SU-DHL-6 (cell line): ENCODE data around the gene CLCN1.

Source experiments
- H2AFZ ChIP-seq: fragments of 200-600 bp; sonication (generic); 2 replicates; pipeline ENCODE4 v1.6.1; 2014; ENCODE audit warnings: low read depth, mild to moderate bottlenecking, moderate library complexity, mixed read lengths, antibody characterized with exemption, low read length; ENCODE audit not compliant: severe bottlenecking
- H3F3A ChIP-seq: fragments of 200-600 bp; shearing (Covaris generic); 2 replicates; pipeline ENCODE4 v1.6.0; 2016; ENCODE audit warnings: antibody characterized with exemption, mild to moderate bottlenecking; ENCODE audit not compliant: insufficient read depth
- H3K27ac ChIP-seq: fragments of 200-600 bp; sonication (generic); 2 replicates; pipeline ENCODE4 v1.5.1; 2016; ENCODE audit warnings: low read depth, mild to moderate bottlenecking, low read length, moderate library complexity, mixed read lengths
- H3K27me3 ChIP-seq: fragments of 200-600 bp; sonication (generic), shearing (Covaris generic); 2 replicates; pipeline ENCODE4 v1.6.0; 2014; ENCODE audit warnings: mild to moderate bottlenecking, low read length
- H3K36me3 ChIP-seq: fragments of 200-600 bp; sonication (generic); 2 replicates; pipeline ENCODE4 v1.6.1; 2014; ENCODE audit warnings: mild to moderate bottlenecking, low read length, mixed read lengths
- H3K4me2 ChIP-seq: fragments of 300-600, 200-600 bp; shearing (Covaris generic), sonication (generic); 2 replicates; pipeline ENCODE4 v1.6.0; 2014; ENCODE audit warnings: low read length, low read depth, mild to moderate bottlenecking; ENCODE audit not compliant: poor library complexity, severe bottlenecking
- H3K4me3 ChIP-seq: fragments of 200-600 bp; sonication (generic); 2 replicates; pipeline ENCODE4 v1.5.1; 2014; ENCODE audit warnings: antibody characterized with exemption, low read length, mild to moderate bottlenecking, mixed read lengths; ENCODE audit not compliant: insufficient read depth, poor library complexity, severe bottlenecking
- H3K79me2 ChIP-seq: fragments of 200-600 bp; sonication (generic); 2 replicates; pipeline ENCODE4 v1.6.1; 2014; ENCODE audit warnings: mild to moderate bottlenecking, low read length, moderate library complexity; ENCODE audit not compliant: insufficient read depth
- H3K9ac ChIP-seq: fragments of 200-600 bp; sonication (generic); 2 replicates; pipeline ENCODE4 v1.7.0; 2014; ENCODE audit warnings: mild to moderate bottlenecking, low read length
- H3K9me2 ChIP-seq: fragments of 200-600 bp; sonication (generic); replicated peaks from 2 replicates; pipeline ENCODE4 v1.6.1; 2014; ENCODE audit warnings: low read length; ENCODE audit not compliant: insufficient read depth
- H3K9me3 ChIP-seq: fragments of 200-600 bp; sonication (generic); 2 replicates; pipeline ENCODE4 v1.6.1; 2014; ENCODE audit warnings: low read length, mixed read lengths; ENCODE audit not compliant: insufficient read depth
- H4K20me1 ChIP-seq: fragments of 200-600 bp; sonication (generic); 2 replicates; pipeline ENCODE4 v1.6.1; 2014; ENCODE audit warnings: low read depth, mild to moderate bottlenecking, antibody characterized with exemption, low read length, moderate library complexity, mixed read lengths
- EZH2phosphoT487 ChIP-seq: fragments of 200-600 bp; sonication (generic), shearing (Covaris generic); conservative IDR thresholded peaks from 2 replicates; pipeline ENCODE4 v1.6.1; 2018; ENCODE audit warnings: mild to moderate bottlenecking, antibody characterized with exemption, low read length, moderate library complexity, mixed read lengths
- TF ChIP-seq, protein P1 (sequence below): fragments of 200-600 bp; sonication (generic); IDR thresholded peaks from one replicate; pipeline ENCODE4 v1.5.1; 2017; ENCODE audit warnings: antibody characterized with exemption, mild to moderate bottlenecking, low read length, moderate library complexity; ENCODE audit not compliant: insufficient read depth, poor library complexity, severe bottlenecking

Gene CLCN1

GRCh38 chr7:143280566-143280965 lies 35.3 kb upstream of the CLCN1 start:
- no peaks in the 10 kb centered on the region for H3K79me2 ChIP-seq
- H4K20me1 ChIP-seq, result no peaks in the 10 kb centered on the region
- no peaks in the 10 kb centered on the region for H3K36me3 ChIP-seq
- H3F3A ChIP-seq, result no peaks in the 10 kb centered on the region
- H3K4me2 ChIP-seq, result no peak overlapping the region
- no peak overlapping the region for H3K4me3 ChIP-seq
- no peaks in the 10 kb centered on the region for H3K9me2 ChIP-seq
- H2AFZ ChIP-seq, result no peak overlapping the region
- H3K27me3 ChIP-seq, result no peaks in the 10 kb centered on the region
- no peaks in the 10 kb centered on the region for H3K9me3 ChIP-seq
- TF ChIP-seq, protein P1, sequence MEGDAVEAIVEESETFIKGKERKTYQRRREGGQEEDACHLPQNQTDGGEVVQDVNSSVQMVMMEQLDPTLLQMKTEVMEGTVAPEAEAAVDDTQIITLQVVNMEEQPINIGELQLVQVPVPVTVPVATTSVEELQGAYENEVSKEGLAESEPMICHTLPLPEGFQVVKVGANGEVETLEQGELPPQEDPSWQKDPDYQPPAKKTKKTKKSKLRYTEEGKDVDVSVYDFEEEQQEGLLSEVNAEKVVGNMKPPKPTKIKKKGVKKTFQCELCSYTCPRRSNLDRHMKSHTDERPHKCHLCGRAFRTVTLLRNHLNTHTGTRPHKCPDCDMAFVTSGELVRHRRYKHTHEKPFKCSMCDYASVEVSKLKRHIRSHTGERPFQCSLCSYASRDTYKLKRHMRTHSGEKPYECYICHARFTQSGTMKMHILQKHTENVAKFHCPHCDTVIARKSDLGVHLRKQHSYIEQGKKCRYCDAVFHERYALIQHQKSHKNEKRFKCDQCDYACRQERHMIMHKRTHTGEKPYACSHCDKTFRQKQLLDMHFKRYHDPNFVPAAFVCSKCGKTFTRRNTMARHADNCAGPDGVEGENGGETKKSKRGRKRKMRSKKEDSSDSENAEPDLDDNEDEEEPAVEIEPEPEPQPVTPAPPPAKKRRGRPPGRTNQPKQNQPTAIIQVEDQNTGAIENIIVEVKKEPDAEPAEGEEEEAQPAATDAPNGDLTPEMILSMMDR, result no peak
- TF ChIP-seq EZH2phosphoT487, result no peak
- no peak overlapping the region for H3K9ac ChIP-seq
- H3K27ac ChIP-seq, result no peak overlapping the region

DNA sequence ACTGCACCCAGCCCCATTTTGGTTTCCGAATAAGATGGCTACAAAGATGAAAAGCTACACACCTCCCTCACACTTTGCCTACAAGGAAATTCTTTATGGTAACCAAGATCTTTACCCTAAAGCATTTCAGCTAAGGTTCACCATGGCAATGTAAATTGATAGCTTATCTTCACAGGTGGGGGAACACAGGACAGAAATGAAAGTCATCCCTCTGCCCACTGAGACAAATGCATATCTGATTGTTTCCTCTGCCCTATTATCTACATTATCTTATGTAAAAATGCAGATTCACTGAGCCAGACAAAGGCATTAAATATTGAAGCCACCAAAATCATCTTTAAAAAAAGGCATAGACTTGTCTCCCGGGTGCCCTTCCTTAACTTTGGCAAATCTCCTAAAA lies 34.4 kb upstream of the CLCN1 start:
- H3F3A ChIP-seq, result no peaks in the 10 kb centered on the region
- H3K9me2 ChIP-seq, result no peaks in the 10 kb centered on the region
- no peak overlapping the region for H3K4me2 ChIP-seq
- no peak overlapping the region for H3K27ac ChIP-seq
- H3K4me3 ChIP-seq, result no peak overlapping the region
- H3K27me3 ChIP-seq, result no peaks in the 10 kb centered on the region
- H2AFZ ChIP-seq, result no peak overlapping the region
- no peaks in the 10 kb centered on the region for H3K36me3 ChIP-seq
- no peaks in the 10 kb centered on the region for H4K20me1 ChIP-seq
- no peaks in the 10 kb centered on the region for H3K9me3 ChIP-seq
- no peak overlapping the region for H3K9ac ChIP-seq
- TF ChIP-seq, protein P1, result no peak
- TF ChIP-seq EZH2phosphoT487, result no peak
- no peaks in the 10 kb centered on the region for H3K79me2 ChIP-seq

DNA sequence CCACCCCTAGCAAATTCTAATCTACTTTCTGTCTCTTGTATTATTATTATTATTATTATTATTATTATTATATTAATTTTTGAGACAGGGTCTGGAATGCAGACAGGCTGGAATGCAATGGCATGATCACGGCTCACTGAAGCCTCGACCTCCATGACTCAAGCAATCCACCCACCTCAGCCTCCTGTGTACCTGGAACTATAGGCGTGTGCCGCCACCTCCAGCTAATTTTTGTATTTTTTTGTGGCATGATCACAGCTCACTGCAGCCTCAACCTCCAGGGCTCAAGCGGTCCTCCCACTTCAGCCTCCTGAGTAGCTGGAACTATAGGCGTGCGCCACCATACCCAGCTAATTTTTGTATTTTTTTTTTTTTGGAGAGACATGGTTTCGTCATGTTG lies 33.8 kb upstream of the CLCN1 start:
- Histone ChIP-seq H4K20me1 (no peaks in the 10 kb centered on the region), H3F3A (no peaks in the 10 kb centered on the region), H3K9me2 (no peaks in the 10 kb centered on the region), H3K36me3 (no peaks in the 10 kb centered on the region), H3K4me2 (no peak overlapping the region), H2AFZ (no peak overlapping the region), H3K27me3 (no peaks in the 10 kb centered on the region), H3K79me2 (no peaks in the 10 kb centered on the region), H3K9me3 (no peaks in the 10 kb centered on the region), H3K27ac (no peak overlapping the region), H3K4me3 (no peak overlapping the region), H3K9ac (no peak overlapping the region)
- TF ChIP-seq EZH2phosphoT487, result no peak
- TF ChIP-seq, protein P1, result no peak

- Histone ChIP-seq H3K4me3 (no peak overlapping the region), H4K20me1 (no peaks in the 10 kb centered on the region), H3K4me2 (no peak overlapping the region), H2AFZ (no peak overlapping the region), H3K79me2 (peaks cover under 1% of the 10 kb centered on the region), H3K36me3 (no peaks in the 10 kb centered on the region), H3K9me2 (no peaks in the 10 kb centered on the region), H3F3A (no peaks in the 10 kb centered on the region), H3K9ac (no peak overlapping the region), H3K9me3 (no peaks in the 10 kb centered on the region), H3K27ac (no peak overlapping the region), H3K27me3 (no peaks in the 10 kb centered on the region)
- TF ChIP-seq EZH2phosphoT487, result no peak
- TF ChIP-seq, protein P1, result no peak
Measured at GRCh38 chr7:143283381-143283780, 32.5 kb upstream of the CLCN1 start.
